HG03097 (cell line): Measurements from ENCODE around the gene BCKDHA.
"Not testable (repeated sequence)": the region's sequence is repeated elsewhere in the genome, so short reads cannot be mapped to it uniquely, and the experiment has no call there.

Experiments
- ATAC-seq: cut with Tn5 transposase; IDR thresholded peaks from one replicate; pipeline ENCODE4 v1.9.1; 2021; ENCODE audit not compliant: unreplicated experiment, low FRiP score

The BCKDHA gene

GRCh38 chr19:41401483-41401882, 3.9 kb downstream of the BCKDHA start:
- ATAC-seq = no peak

- ATAC-seq = no peak
These were observed 4.4 kb downstream of the BCKDHA start for GRCh38 chr19:41402010-41402409.

- ATAC-seq = no peak
These were observed 5.8 kb downstream of the BCKDHA start for GRCh38 chr19:41403181-41403970.

GRCh38 chr19:41405776-41406175, 8.2 kb downstream of the BCKDHA start:
- ATAC-seq = no peak

- ATAC-seq = no peak
These were observed 9.7 kb downstream of the BCKDHA start for GRCh38 chr19:41407271-41407670.

GRCh38 chr19:41408256-41408655, 10.6 kb downstream of the BCKDHA start:
- no peak for ATAC-seq

GRCh38 chr19:41408846-41409245, 11.2 kb downstream of the BCKDHA start:
- not testable (repeated sequence) for ATAC-seq

- ATAC-seq = no peak
These were observed 11.7 kb downstream of the BCKDHA start for GRCh38 chr19:41409288-41409687.

- no peak for ATAC-seq
These were observed 12.9 kb downstream of the BCKDHA start for GRCh38 chr19:41410336-41411054.

- ATAC-seq = no peak
These were observed 13.7 kb downstream of the BCKDHA start for GRCh38 chr19:41411100-41411967.

GRCh38 chr19:41411968-41412265, 14.3 kb downstream of the BCKDHA start:
- ATAC-seq = no peak

- no peak for ATAC-seq
These were observed 15.3 kb downstream of the BCKDHA start for GRCh38 chr19:41412953-41413352.

GRCh38 chr19:41413947-41414346, 16.3 kb downstream of the BCKDHA start:
- no peak for ATAC-seq

GRCh38 chr19:41414461-41414860, 16.8 kb downstream of the BCKDHA start:
- no peak for ATAC-seq

- no peak for ATAC-seq
These were observed 17.5 kb downstream of the BCKDHA start for GRCh38 chr19:41415154-41415571.

- no peak for ATAC-seq
These were observed 18.6 kb downstream of the BCKDHA start for GRCh38 chr19:41416194-41416674.

GRCh38 chr19:41420101-41420880, 22.7 kb downstream of the BCKDHA start:
- no peak for ATAC-seq

GRCh38 chr19:41421314-41421713, 23.7 kb downstream of the BCKDHA start:
- ATAC-seq = no peak

GRCh38 chr19:41421973-41422372, 24.4 kb downstream of the BCKDHA start:
- ATAC-seq = no peak

- no peak for ATAC-seq
These were observed 24.8 kb downstream of the BCKDHA start for GRCh38 chr19:41422456-41422855.
